Neural cell (in vitro differentiated cells): ENCODE results near the gene ZNF655. TPM values are rescaled to one million over a fixed set of nuclear protein-coding genes. Genes with fewer than 3 reads are reported as not detected.

Experiments
- H2AFZ ChIP-seq: fragments of 200-600, 300-800 bp; sonication (generic), shearing (Covaris generic); 2 replicates; pipeline ENCODE4 v1.6.0; 2014; ENCODE audit warnings: low read depth, mild to moderate bottlenecking, antibody characterized with exemption, low read length, moderate library complexity
- H3F3A ChIP-seq: fragments of 200-600 bp; shearing (Covaris generic); 2 replicates; pipeline ENCODE4 v1.6.1; 2016; ENCODE audit warnings: mild to moderate bottlenecking, moderate library complexity, mixed read lengths, antibody characterized with exemption, low read length; ENCODE audit not compliant: insufficient read depth, poor library complexity, severe bottlenecking
- H3K27ac ChIP-seq: fragments of 200-600, 300-800 bp; sonication (generic), shearing (Covaris generic); 2 replicates; pipeline ENCODE4 v1.5.1; 2014; ENCODE audit warnings: mild to moderate bottlenecking, low read length, moderate library complexity
- H3K27me3 ChIP-seq: fragments of 300-800, 200-600 bp; sonication (generic), shearing (Covaris generic); 2 replicates; pipeline ENCODE4 v1.6.0; 2014; ENCODE audit warnings: mild to moderate bottlenecking, low read depth, low read length, moderate library complexity; ENCODE audit not compliant: insufficient read depth
- H3K36me3 ChIP-seq: fragments of 300-800, 200-600 bp; sonication (generic), shearing (Covaris generic); 2 replicates; pipeline ENCODE4 v1.5.1; 2014; ENCODE audit warnings: mild to moderate bottlenecking, antibody characterized with exemption, low read length, moderate library complexity; ENCODE audit not compliant: insufficient read depth
- H3K4me2 ChIP-seq: fragments of 300-800, 200-600 bp; sonication (generic), shearing (Covaris generic); 2 replicates; pipeline ENCODE4 v1.6.0; 2014; ENCODE audit warnings: mild to moderate bottlenecking, low read length
- H3K4me3 ChIP-seq: fragments of 300-800, 200-600 bp; sonication (generic), shearing (Covaris generic); 2 replicates; pipeline ENCODE4 v1.5.1; 2014; ENCODE audit warnings: mild to moderate bottlenecking, low read length, moderate library complexity
- H3K79me2 ChIP-seq: fragments of 200-600 bp; shearing (Covaris generic); replicated peaks from 2 replicates; pipeline ENCODE4 v1.6.0; 2014; ENCODE audit warnings: mild to moderate bottlenecking, low read length, moderate library complexity; ENCODE audit not compliant: insufficient read depth
- H3K9ac ChIP-seq: fragments of 300-800, 200-600 bp; sonication (generic), shearing (Covaris generic); 2 replicates; pipeline ENCODE4 v1.6.1; 2016; ENCODE audit warnings: mild to moderate bottlenecking, low read length, mixed read lengths
- H3K9me2 ChIP-seq: fragments of 200-600 bp; shearing (Covaris generic); 2 replicates; pipeline ENCODE4 v1.6.1; 2016; ENCODE audit warnings: mild to moderate bottlenecking, low read length, mixed read lengths; ENCODE audit not compliant: insufficient read depth
- H3K9me3 ChIP-seq: fragments of 200-600, 300-800 bp; sonication (generic), shearing (Covaris generic); 2 replicates; pipeline ENCODE4 v1.6.1; 2016; ENCODE audit warnings: mild to moderate bottlenecking, mixed run types, low read length, moderate library complexity, mixed read lengths
- H4K20me1 ChIP-seq: fragments of 200-600 bp; shearing (Covaris generic); 2 replicates; pipeline ENCODE4 v1.6.1; 2016; ENCODE audit warnings: mild to moderate bottlenecking, mixed run types; ENCODE audit not compliant: insufficient read depth
- EP300 ChIP-seq: fragments of 450-650 bp; conservative IDR thresholded peaks from 2 replicates; pipeline ENCODE4 v1.6.1; 2014; ENCODE audit warnings: antibody characterized with exemption, mild to moderate bottlenecking, moderate library complexity; ENCODE audit not compliant: poor library complexity, severe bottlenecking
- EZH2 ChIP-seq: fragments of 200-600, 300-800 bp; shearing (Covaris generic), sonication (generic); IDR thresholded peaks from 2 replicates; pipeline ENCODE4 v1.6.1; 2014; ENCODE audit warnings: antibody characterized with exemption, low read length, borderline replicate concordance, mild to moderate bottlenecking; ENCODE audit not compliant: insufficient read depth, poor library complexity, severe bottlenecking
- MXI1 ChIP-seq: fragments of 450-650 bp; conservative IDR thresholded peaks from 2 replicates; pipeline ENCODE4 v1.6.1; 2014; ENCODE audit warnings: antibody characterized with exemption, mild to moderate bottlenecking; ENCODE audit not compliant: poor library complexity, severe bottlenecking
- POLR2AphosphoS5 ChIP-seq: IDR thresholded peaks from 2 replicates; pipeline ENCODE4 v1.6.1; 2012
- RAD21 ChIP-seq: fragments of 450-650 bp; conservative IDR thresholded peaks from 2 replicates; pipeline ENCODE4 v1.6.1; 2014; ENCODE audit warnings: antibody characterized with exemption, mild to moderate bottlenecking, moderate library complexity
- REST ChIP-seq: IDR thresholded peaks from 2 replicates; pipeline ENCODE4 v1.6.1; 2012; ENCODE audit warnings: borderline replicate concordance
- SMC3 ChIP-seq: fragments of 450-650 bp; conservative IDR thresholded peaks from 2 replicates; pipeline ENCODE4 v1.6.1; 2014; ENCODE audit warnings: antibody characterized with exemption, mild to moderate bottlenecking, moderate library complexity; ENCODE audit not compliant: poor library complexity
- TAF1 ChIP-seq: IDR thresholded peaks from 2 replicates; pipeline ENCODE4 v1.6.1; 2012; ENCODE audit warnings: low read depth
- polyA plus RNA-seq: library from polyadenylated mRNA; depleted of rRNA; stranded (reverse); fragments of >200 nt; gene quantifications from 2 replicates; pipeline ENCODE4 v1.2.3, GENCODE V29; 2014
- TF ChIP-seq, protein P1 (sequence below): fragments of 450-650 bp; IDR thresholded peaks from 2 replicates; pipeline ENCODE4 v1.5.1; 2014; ENCODE audit warnings: antibody characterized with exemption, mild to moderate bottlenecking, moderate library complexity; ENCODE audit not compliant: poor library complexity, severe bottlenecking

The ZNF655 gene
- polyA plus RNA-seq, 1 donor from 2014 or later: 89.0 TPM

DNA sequence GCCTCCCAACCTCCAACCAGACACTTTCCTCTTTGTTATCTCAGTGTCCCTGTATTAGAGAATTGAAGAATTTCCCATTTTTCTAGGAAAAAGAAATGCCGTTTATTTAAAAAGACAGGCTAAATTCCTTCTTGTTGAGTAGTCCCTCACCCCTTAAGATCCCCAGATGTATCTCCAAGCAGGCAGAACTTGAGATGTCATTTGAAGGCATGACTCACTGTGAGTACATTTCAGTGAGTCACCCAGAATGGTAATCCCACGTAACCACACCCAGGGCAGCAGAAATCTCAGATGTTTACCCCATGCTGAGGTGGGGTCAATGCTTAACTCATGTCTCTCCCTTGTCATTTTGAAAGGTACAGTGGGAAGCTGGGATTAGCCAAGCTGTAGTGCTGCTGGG lies 4.4 kb downstream of the ZNF655 start:
- no peak overlapping the region for H3K4me2 ChIP-seq

GRCh38 chr7:99563650-99564049 lies 5.2 kb downstream of the ZNF655 start:
- Histone ChIP-seq H3K4me2 (no peak overlapping the region), H3K9ac (no peak overlapping the region)

More for the DNA sequence above, 4.4 kb downstream of the ZNF655 start:
- no peaks in the 10 kb centered on the region for H3F3A ChIP-seq
- no peak overlapping the region for H2AFZ ChIP-seq
- no peak overlapping the region for H3K4me3 ChIP-seq
- TF ChIP-seq, protein P1, sequence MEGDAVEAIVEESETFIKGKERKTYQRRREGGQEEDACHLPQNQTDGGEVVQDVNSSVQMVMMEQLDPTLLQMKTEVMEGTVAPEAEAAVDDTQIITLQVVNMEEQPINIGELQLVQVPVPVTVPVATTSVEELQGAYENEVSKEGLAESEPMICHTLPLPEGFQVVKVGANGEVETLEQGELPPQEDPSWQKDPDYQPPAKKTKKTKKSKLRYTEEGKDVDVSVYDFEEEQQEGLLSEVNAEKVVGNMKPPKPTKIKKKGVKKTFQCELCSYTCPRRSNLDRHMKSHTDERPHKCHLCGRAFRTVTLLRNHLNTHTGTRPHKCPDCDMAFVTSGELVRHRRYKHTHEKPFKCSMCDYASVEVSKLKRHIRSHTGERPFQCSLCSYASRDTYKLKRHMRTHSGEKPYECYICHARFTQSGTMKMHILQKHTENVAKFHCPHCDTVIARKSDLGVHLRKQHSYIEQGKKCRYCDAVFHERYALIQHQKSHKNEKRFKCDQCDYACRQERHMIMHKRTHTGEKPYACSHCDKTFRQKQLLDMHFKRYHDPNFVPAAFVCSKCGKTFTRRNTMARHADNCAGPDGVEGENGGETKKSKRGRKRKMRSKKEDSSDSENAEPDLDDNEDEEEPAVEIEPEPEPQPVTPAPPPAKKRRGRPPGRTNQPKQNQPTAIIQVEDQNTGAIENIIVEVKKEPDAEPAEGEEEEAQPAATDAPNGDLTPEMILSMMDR: no peak
- TF ChIP-seq MXI1: no peak
- TF ChIP-seq EZH2: no peak
- TF ChIP-seq TAF1: no peak
- TF ChIP-seq REST: no peak
- TF ChIP-seq SMC3: no peak
- no peak for TF ChIP-seq POLR2AphosphoS5
- peaks cover 38% of the 10 kb centered on the region for H3K79me2 ChIP-seq
- H3K9ac ChIP-seq: no peak overlapping the region
- no peaks in the 10 kb centered on the region for H3K27me3 ChIP-seq
- H3K9me3 ChIP-seq: no peaks in the 10 kb centered on the region
- no peak overlapping the region for H3K27ac ChIP-seq
- no peaks in the 10 kb centered on the region for H4K20me1 ChIP-seq
- H3K9me2 ChIP-seq: no peaks in the 10 kb centered on the region
- peaks cover 5% of the 10 kb centered on the region for H3K36me3 ChIP-seq

More at GRCh38 chr7:99563650-99564049, 5.2 kb downstream of the ZNF655 start:
- no peaks in the 10 kb centered on the region for H3F3A ChIP-seq
- H3K9me3 ChIP-seq: no peaks in the 10 kb centered on the region
- H3K79me2 ChIP-seq: peaks cover 37% of the 10 kb centered on the region
- H2AFZ ChIP-seq: no peak overlapping the region
- TF ChIP-seq EP300: no peak
- TF ChIP-seq POLR2AphosphoS5: no peak
- TF ChIP-seq RAD21: no peak
- TF ChIP-seq, protein P1: no peak
- TF ChIP-seq EZH2: no peak
- no peak for TF ChIP-seq TAF1
- no peak for TF ChIP-seq SMC3
- TF ChIP-seq MXI1: no peak
- TF ChIP-seq REST: no peak
- H3K9me2 ChIP-seq: no peaks in the 10 kb centered on the region
- no peak overlapping the region for H3K4me3 ChIP-seq
- H4K20me1 ChIP-seq: no peaks in the 10 kb centered on the region
- H3K27me3 ChIP-seq: no peaks in the 10 kb centered on the region
- no peak overlapping the region for H3K27ac ChIP-seq
- peaks cover 5% of the 10 kb centered on the region for H3K36me3 ChIP-seq
